Esophagus muscularis mucosa (tissue), 3 donors: ENCODE results near the gene KMT2B.
"Not testable (repeated sequence)": the region's sequence is repeated elsewhere in the genome, so short reads cannot be mapped to it uniquely, and the experiment has no call there.

ENCODE experiments used
- POLR2AphosphoS5 ChIP-seq, 2 donors: sonication (generic); formaldehyde crosslinking; IDR thresholded peaks; one replicate each; pipeline ENCODE4 v1.6.1; 2017; ENCODE audit warnings: antibody characterized with exemption in 2 of 2
- TF ChIP-seq, protein P1 (sequence below), 3 experiments: fragments of 200-600 bp in 2 of 3; fragments of 450-650 bp in 1 of 3; sonication (generic) in 2 of 3; IDR thresholded peaks; one replicate each; pipeline ENCODE4 v1.5.1; 2017 to 2019; ENCODE audit warnings: antibody characterized with exemption in 3 of 3, mild to moderate bottlenecking in 2 of 3, moderate library complexity in 1 of 3

GRCh38 chr19:35772362-35772761 lies 54.6 kb downstream of the KMT2B start:
- not testable (repeated sequence) for TF ChIP-seq POLR2AphosphoS5 (IDR thresholded peaks at IDR 0.05)
- TF ChIP-seq, protein P1, sequence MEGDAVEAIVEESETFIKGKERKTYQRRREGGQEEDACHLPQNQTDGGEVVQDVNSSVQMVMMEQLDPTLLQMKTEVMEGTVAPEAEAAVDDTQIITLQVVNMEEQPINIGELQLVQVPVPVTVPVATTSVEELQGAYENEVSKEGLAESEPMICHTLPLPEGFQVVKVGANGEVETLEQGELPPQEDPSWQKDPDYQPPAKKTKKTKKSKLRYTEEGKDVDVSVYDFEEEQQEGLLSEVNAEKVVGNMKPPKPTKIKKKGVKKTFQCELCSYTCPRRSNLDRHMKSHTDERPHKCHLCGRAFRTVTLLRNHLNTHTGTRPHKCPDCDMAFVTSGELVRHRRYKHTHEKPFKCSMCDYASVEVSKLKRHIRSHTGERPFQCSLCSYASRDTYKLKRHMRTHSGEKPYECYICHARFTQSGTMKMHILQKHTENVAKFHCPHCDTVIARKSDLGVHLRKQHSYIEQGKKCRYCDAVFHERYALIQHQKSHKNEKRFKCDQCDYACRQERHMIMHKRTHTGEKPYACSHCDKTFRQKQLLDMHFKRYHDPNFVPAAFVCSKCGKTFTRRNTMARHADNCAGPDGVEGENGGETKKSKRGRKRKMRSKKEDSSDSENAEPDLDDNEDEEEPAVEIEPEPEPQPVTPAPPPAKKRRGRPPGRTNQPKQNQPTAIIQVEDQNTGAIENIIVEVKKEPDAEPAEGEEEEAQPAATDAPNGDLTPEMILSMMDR (IDR thresholded peaks at IDR 0.05) = not testable (repeated sequence)
